H54 (cell line): ENCODE results near the gene STARD5.

Experiments used
- DNase-seq: peaks from one replicate; pipeline ENCODE4 v3.0.0; 2011; ENCODE audit warnings: low spot score, mixed read lengths; ENCODE audit not compliant: insufficient read length
- FAIRE-seq: peaks from 3 replicates; lab custom pipeline; 2011; peaks lifted over from hg19 to GRCh38; lab: Jason Lieb, UNC
- POLR2A ChIP-seq: IDR thresholded peaks from 2 replicates; pipeline ENCODE4 v1.6.1; 2011; ENCODE audit warnings: low read depth, mild to moderate bottlenecking, low read length

The STARD5 gene

DNA sequence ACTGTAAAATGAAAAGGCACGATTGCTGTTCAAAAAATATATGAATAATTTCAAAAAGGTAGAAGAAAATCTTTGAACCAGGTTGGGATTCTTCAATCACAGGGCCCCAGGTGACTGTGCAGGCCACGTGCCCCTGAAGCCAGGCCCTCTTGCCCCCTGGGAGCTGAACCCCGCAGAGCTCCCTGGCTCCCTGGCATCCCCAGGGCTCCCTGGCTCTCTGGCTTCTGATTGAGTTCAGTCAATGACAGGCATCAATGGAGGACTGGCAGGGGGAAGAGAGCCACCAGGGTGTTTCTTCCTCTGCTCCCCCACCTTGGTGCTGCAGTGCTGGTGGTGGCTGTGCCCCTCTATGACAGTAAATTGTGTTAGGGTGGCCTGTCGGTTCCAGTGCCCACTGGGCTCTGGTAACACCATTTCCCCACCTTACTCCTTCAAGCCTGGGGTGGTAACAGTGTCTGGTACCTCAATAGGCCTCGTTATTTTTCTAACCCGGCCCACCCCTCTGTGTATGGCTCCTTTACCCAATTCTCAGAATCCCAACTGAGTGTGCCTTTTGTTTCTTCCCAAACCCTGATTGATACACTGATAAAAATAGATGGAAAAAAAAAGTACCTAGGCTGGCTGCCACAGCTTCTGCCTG, 62.6 kb downstream of the STARD5 start:
- DNase-seq (no peak), FAIRE-seq (no peak)
- no peak for TF ChIP-seq POLR2A

DNA sequence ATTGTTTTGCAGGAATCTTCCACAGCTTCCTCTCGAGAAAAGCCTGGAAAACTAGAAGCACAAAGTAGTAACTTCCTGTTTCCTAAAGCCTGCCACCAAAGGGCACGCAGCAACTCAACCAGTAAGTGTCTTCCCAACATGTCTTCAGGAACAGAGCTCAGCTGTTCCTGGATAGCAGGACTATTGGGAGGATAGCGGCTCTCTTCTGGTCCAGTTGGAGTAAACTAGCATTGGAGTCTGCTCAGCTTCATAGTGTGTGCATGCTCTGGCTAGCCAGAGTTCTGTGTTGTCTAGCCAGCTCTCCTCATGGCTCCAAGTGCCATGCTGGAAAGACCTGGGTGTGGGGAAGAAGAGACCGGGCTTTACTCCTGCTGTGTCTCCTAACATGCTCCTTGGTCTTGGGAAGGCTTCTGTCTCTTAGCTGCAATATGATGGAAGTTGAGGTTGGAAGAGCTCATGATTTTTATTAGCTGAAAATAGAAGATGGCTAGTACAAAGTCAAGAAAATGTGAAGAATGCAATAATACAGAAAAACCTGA, 64.1 kb downstream of the STARD5 start:
- no peak for TF ChIP-seq POLR2A
- FAIRE-seq: no peak

More for the DNA sequence above, 64.1 kb downstream of the STARD5 start:
- no peak for DNase-seq
